Neural progenitor cell (in vitro differentiated cells): ENCODE measurements around the gene LY6G6D. TPM values are rescaled to one million over a fixed set of nuclear protein-coding genes. Genes with fewer than 3 reads are reported as not detected.

Experiments
- DNase-seq: peaks from one replicate; pipeline ENCODE4 v3.0.0-alpha.2; 2016; ENCODE audit warnings: low spot score
- H2AFZ ChIP-seq: fragments of 200-600 bp; sonication (generic); replicated peaks from 2 replicates; pipeline ENCODE4 v1.6.1; 2016; ENCODE audit warnings: antibody characterized with exemption
- H3F3A ChIP-seq: fragments of 200-600 bp; sonication (generic); 2 replicates; pipeline ENCODE4 v1.6.1; 2016; ENCODE audit warnings: antibody characterized with exemption, low read depth
- H3K27ac ChIP-seq: fragments of 200-600 bp; sonication (generic); 2 replicates; pipeline ENCODE4 v1.5.1; 2016; ENCODE audit warnings: mild to moderate bottlenecking
- H3K27me3 ChIP-seq: fragments of 200-600 bp; sonication (generic); 2 replicates; pipeline ENCODE4 v1.6.1; 2016; ENCODE audit warnings: mild to moderate bottlenecking, moderate library complexity
- H3K36me3 ChIP-seq: fragments of 200-600 bp; sonication (generic); 2 replicates; pipeline ENCODE4 v1.5.1; 2016
- H3K4me1 ChIP-seq: fragments of 200-600 bp; sonication (generic); 2 replicates; pipeline ENCODE4 v1.6.1; 2016; ENCODE audit warnings: mixed run types
- H3K4me2 ChIP-seq: fragments of 200-600 bp; sonication (generic); 2 replicates; pipeline ENCODE4 v1.6.1; 2016
- H3K4me3 ChIP-seq: fragments of 200-600 bp; sonication (generic); 2 replicates; pipeline ENCODE4 v1.5.1; 2016
- H3K79me2 ChIP-seq: fragments of 200-600 bp; sonication (generic); 2 replicates; pipeline ENCODE4 v1.6.1; 2016; ENCODE audit warnings: low read depth
- H3K9ac ChIP-seq: fragments of 200-600 bp; sonication (generic); 2 replicates; pipeline ENCODE4 v1.6.1; 2016
- H3K9me3 ChIP-seq: fragments of 200-600 bp; sonication (generic); 2 replicates; pipeline ENCODE4 v1.5.1; 2016; ENCODE audit warnings: low read depth
- H4K20me1 ChIP-seq: fragments of 200-600 bp; sonication (generic); 2 replicates; pipeline ENCODE4 v1.6.1; 2016; ENCODE audit warnings: low read depth
- H3K27ac Mint-ChIP-seq: 3 replicates; pipeline ENCODE4 v1.8.0; 2021; ENCODE audit warnings: mixed read lengths
- H3K27me3 Mint-ChIP-seq: 2 replicates; pipeline ENCODE4 v1.8.0; 2022; ENCODE audit warnings: low read depth, mild to moderate bottlenecking, inconsistent platforms, moderate library complexity, mixed read lengths; ENCODE audit not compliant: insufficient read depth
- H3K36me3 Mint-ChIP-seq: 3 replicates; pipeline ENCODE4 v1.8.0; 2021; ENCODE audit warnings: mixed read lengths
- H3K4me1 Mint-ChIP-seq: 3 replicates; pipeline ENCODE4 v1.8.0; 2021; ENCODE audit warnings: mixed read lengths
- H3K4me3 Mint-ChIP-seq: 3 replicates; pipeline ENCODE4 v1.8.0; 2021; ENCODE audit warnings: mild to moderate bottlenecking, moderate library complexity, mixed read lengths
- H3K9me3 Mint-ChIP-seq: 3 replicates; pipeline ENCODE4 v1.8.0; 2020; ENCODE audit warnings: mixed read lengths
- CTCF ChIP-seq: fragments of 200-600 bp; sonication (generic); IDR thresholded peaks from 2 replicates; pipeline ENCODE4 v1.5.1; 2017; ENCODE audit warnings: antibody characterized with exemption, mild to moderate bottlenecking
- EZH2 ChIP-seq: fragments of 200-600 bp; sonication (generic); IDR thresholded peaks from 2 replicates; pipeline ENCODE4 v1.6.1; 2017; ENCODE audit warnings: antibody characterized with exemption, mild to moderate bottlenecking, moderate library complexity
- EZH2phosphoT487 ChIP-seq: fragments of 200-600 bp; sonication (generic); IDR thresholded peaks from 2 replicates; pipeline ENCODE4 v1.6.1; 2017; ENCODE audit warnings: antibody characterized with exemption
- total RNA-seq: library from RNA; depleted of rRNA; stranded (reverse); fragments of >200 nt; gene quantifications from 2 replicates; pipeline ENCODE4 v1.2.3, GENCODE V29; 2015; ENCODE audit warnings: low replicate concordance

Gene LY6G6D
- total RNA-seq, 1 donor from 2014 or later = 0.90 TPM

DNA sequence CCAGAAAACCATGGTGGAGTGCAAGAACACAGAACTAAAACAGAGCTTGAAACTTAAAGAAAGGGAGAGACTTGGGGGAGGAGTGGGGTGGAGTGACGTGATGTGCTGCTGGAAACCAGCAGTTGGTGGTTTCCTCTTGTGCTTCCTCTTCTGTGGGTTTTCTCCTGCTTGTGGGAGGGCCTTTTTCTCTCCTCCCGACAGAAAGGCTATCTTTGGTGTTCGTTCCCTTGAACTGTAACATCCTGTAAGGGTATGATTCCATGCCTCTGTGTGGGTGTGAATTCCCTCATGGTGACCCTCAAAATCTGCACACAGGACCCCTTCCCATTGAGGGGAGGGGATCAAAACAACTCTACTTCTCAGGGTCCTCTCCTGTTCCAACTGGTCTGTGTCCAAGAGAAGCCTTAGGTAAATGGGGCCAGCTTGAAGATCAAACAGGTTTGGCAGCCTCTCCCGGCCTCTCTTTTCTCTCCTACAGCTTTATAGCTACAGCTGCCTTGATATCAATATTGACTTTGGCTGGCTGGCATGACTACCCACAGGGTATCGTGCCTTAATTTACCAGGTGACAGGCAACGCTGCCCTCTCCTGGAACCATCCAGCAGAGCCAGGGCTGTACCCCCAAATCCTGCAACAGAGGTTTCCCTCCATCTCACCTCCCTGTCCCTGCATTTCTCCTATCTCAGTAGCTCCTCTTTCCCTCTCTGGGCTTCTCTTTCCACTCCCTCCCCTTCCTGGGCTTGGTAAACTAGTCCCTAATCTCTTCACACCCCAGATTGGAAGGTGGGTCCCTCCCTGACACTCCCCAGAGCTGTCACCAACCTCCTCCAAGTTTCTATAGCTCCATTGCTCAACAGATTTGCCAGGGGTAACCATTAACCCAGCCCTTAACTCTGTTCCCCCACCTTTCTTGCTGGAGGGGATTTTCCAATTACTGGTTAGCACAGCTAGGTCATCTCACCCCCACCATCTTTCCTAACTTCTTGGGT, 23.1 kb downstream of the LY6G6D start:
- peaks cover 15% of the 10 kb centered on the region for H4K20me1 ChIP-seq

GRCh38 chr6:31739639-31740396, 24.7 kb downstream of the LY6G6D start, which contains the start of gene MSH5:
TSS of gene MSH5 (plus strand) at chr6:31740005. CDS start at chr6:31740467, 462 bp downstream.
- peak within 1 kb of the TSS; percentile 48 for H3K4me3 ChIP-seq
- H3K4me2 ChIP-seq = peak within 1 kb of the TSS; percentile 99
- peaks cover 55% of the 10 kb centered on the region for H3K4me1 ChIP-seq
- peak within 1 kb of the TSS; percentile 64 for H3K27ac ChIP-seq
- no peak within 1 kb of the TSS for H3K9ac ChIP-seq
- H2AFZ ChIP-seq = peak within 1 kb of the TSS; percentile 5
- Mint-ChIP-seq H3K27ac (peak within 1 kb of the TSS; percentile 100), H3K9me3 (no peaks in the 10 kb centered on the region), H3K36me3 (peaks cover 20% of the 10 kb centered on the region), H3K4me3 (peak within 1 kb of the TSS; percentile 94), H3K4me1 (peaks cover 72% of the 10 kb centered on the region), H3K27me3 (peaks cover 8% of the 10 kb centered on the region)
- H3K27me3 ChIP-seq = no peaks in the 10 kb centered on the region
- H4K20me1 ChIP-seq = peaks cover 3% of the 10 kb centered on the region
- peak; percentile 99 for DNase-seq
- peaks cover 34% of the 10 kb centered on the region for H3K79me2 ChIP-seq
- TF ChIP-seq EZH2phosphoT487 (no peak), CTCF (no peak), EZH2 (no peak)
- H3F3A ChIP-seq = peaks cover 62% of the 10 kb centered on the region
- H3K36me3 ChIP-seq = no peaks in the 10 kb centered on the region
- H3K9me3 ChIP-seq = no peaks in the 10 kb centered on the region

More for the DNA sequence above, 23.1 kb downstream of the LY6G6D start:
- peak overlapping the region; percentile 100 for H3K27ac Mint-ChIP-seq
- peak overlapping the region; percentile 11 for H2AFZ ChIP-seq
- no peak for DNase-seq
- peak overlapping the region; percentile 92 for H3K4me3 ChIP-seq
- H3K36me3 ChIP-seq = no peaks in the 10 kb centered on the region
- peak overlapping the region; percentile 94 for H3K4me3 Mint-ChIP-seq
- H3K9me3 ChIP-seq = no peaks in the 10 kb centered on the region
- H3K4me1 ChIP-seq = peaks cover 44% of the 10 kb centered on the region
- H3F3A ChIP-seq = peaks cover 53% of the 10 kb centered on the region
- TF ChIP-seq CTCF (peak; percentile 39), EZH2 (no peak)
- peaks cover 20% of the 10 kb centered on the region for H3K36me3 Mint-ChIP-seq
- H3K9ac ChIP-seq = no peak overlapping the region
- peaks cover 47% of the 10 kb centered on the region for H3K79me2 ChIP-seq
- peak overlapping the region; percentile 85 for H3K27ac ChIP-seq
- H3K27me3 ChIP-seq = no peaks in the 10 kb centered on the region
- peak overlapping the region; percentile 99 for H3K4me2 ChIP-seq
- H3K27me3 Mint-ChIP-seq = peaks cover 5% of the 10 kb centered on the region
- no peaks in the 10 kb centered on the region for H3K9me3 Mint-ChIP-seq
- peaks cover 71% of the 10 kb centered on the region for H3K4me1 Mint-ChIP-seq

GRCh38 chr6:31740397-31741223, 25.5 kb downstream of the LY6G6D start:
- Histone ChIP-seq H3K36me3 (no peaks in the 10 kb centered on the region), H3F3A (peaks cover 66% of the 10 kb centered on the region), H2AFZ (peak overlapping the region; percentile 5), H3K9ac (no peak overlapping the region), H3K79me2 (peaks cover 26% of the 10 kb centered on the region), H3K4me1 (peaks cover 61% of the 10 kb centered on the region), H3K27ac (peak overlapping the region; percentile 64), H4K20me1 (no peaks in the 10 kb centered on the region), H3K9me3 (no peaks in the 10 kb centered on the region), H3K27me3 (no peaks in the 10 kb centered on the region), H3K4me2 (peak overlapping the region; percentile 76), H3K4me3 (peak overlapping the region; percentile 48)
- DNase-seq = no peak
- TF ChIP-seq EZH2phosphoT487 (no peak), CTCF (no peak), EZH2 (no peak)
- H3K9me3 Mint-ChIP-seq = no peaks in the 10 kb centered on the region
- H3K4me1 Mint-ChIP-seq = peaks cover 76% of the 10 kb centered on the region
- H3K36me3 Mint-ChIP-seq = peaks cover 26% of the 10 kb centered on the region
- peak overlapping the region; percentile 100 for H3K27ac Mint-ChIP-seq
- peaks cover 8% of the 10 kb centered on the region for H3K27me3 Mint-ChIP-seq
- peak overlapping the region; percentile 94 for H3K4me3 Mint-ChIP-seq
